HepG2 (cell line): Measurements from ENCODE around the gene LEAP2. TPM values are rescaled to one million over a fixed set of nuclear protein-coding genes. Genes with fewer than 3 reads are reported as not detected.
A peak's percentile ranks its signal among the peaks of the same experiment; 100 is the strongest.

Experiments
- CC2D1A ChIP-seq: sonication (generic); formaldehyde crosslinking; IDR thresholded peaks from 2 replicates; pipeline ENCODE4 v1.8.1; 2023; ENCODE audit warnings: mild to moderate bottlenecking, missing genetic modification reagents
- FLYWCH1 ChIP-seq: sonication (generic); formaldehyde crosslinking; IDR thresholded peaks from 2 replicates; pipeline ENCODE4 v1.8.1; 2023; ENCODE audit warnings: mild to moderate bottlenecking, missing genetic modification reagents
- FOXO1 ChIP-seq: sonication (generic); formaldehyde crosslinking; IDR thresholded peaks from 2 replicates; pipeline ENCODE4 v1.4.0; 2020; ENCODE audit warnings: missing genetic modification reagents
- FOXP1 ChIP-seq, 2 experiments: fragments of 450-650 bp in 1 of 2; IDR thresholded peaks; 2 replicates each; pipeline ENCODE4 v1.6.1; 2017 to 2018; ENCODE audit warnings: antibody characterized with exemption in 1 of 2
- GATAD1 ChIP-seq: IDR thresholded peaks from 2 replicates; pipeline ENCODE4 v1.6.1; 2016; ENCODE audit warnings: missing genetic modification reagents, missing compliant biosample characterization
- HOMEZ ChIP-seq: IDR thresholded peaks from 2 replicates; pipeline ENCODE4 v1.6.1; 2016; ENCODE audit warnings: low read depth
- KDM3A ChIP-seq: IDR thresholded peaks from 2 replicates; pipeline ENCODE4 v1.6.1; 2018; ENCODE audit warnings: low read depth, missing compliant biosample characterization
- KDM5B ChIP-seq: sonication (generic); formaldehyde crosslinking; IDR thresholded peaks from 2 replicates; pipeline ENCODE4 v1.4.0; 2020; ENCODE audit warnings: missing genetic modification reagents, mild to moderate bottlenecking, borderline replicate concordance
- KLF6 ChIP-seq: IDR thresholded peaks from 2 replicates; pipeline ENCODE4 v1.8.0; 2016; ENCODE audit warnings: missing biosample characterization, missing genetic modification reagents
- NBN ChIP-seq: fragments of 450-650 bp; conservative IDR thresholded peaks from 2 replicates; pipeline ENCODE4 v1.6.1; 2017
- PATZ1 ChIP-seq: sonication (generic); formaldehyde crosslinking; IDR thresholded peaks from 2 replicates; pipeline ENCODE4 v1.4.0; 2020; ENCODE audit warnings: missing genetic modification reagents
- REST ChIP-seq, 2 experiments: IDR thresholded peaks; 2 replicates each; pipeline ENCODE4 v1.6.1; 2011 to 2012; ENCODE audit warnings: low read length in 2 of 2, borderline replicate concordance in 1 of 2, low read depth in 1 of 2, mild to moderate bottlenecking in 1 of 2, moderate library complexity in 1 of 2
- SRY ChIP-seq: sonication (generic); formaldehyde crosslinking; IDR thresholded peaks from 2 replicates; pipeline ENCODE4 v1.8.0; 2022; ENCODE audit warnings: mild to moderate bottlenecking, missing genetic modification reagents
- ZBTB34 ChIP-seq: sonication (generic); formaldehyde crosslinking; IDR thresholded peaks from 2 replicates; pipeline ENCODE4 v1.8.0; 2022; ENCODE audit warnings: mild to moderate bottlenecking, missing genetic modification reagents
- ZFP41 ChIP-seq: sonication (generic); formaldehyde crosslinking; IDR thresholded peaks from 2 replicates; pipeline ENCODE4 v1.4.0; 2020; ENCODE audit warnings: mild to moderate bottlenecking, missing genetic modification reagents, borderline replicate concordance
- ZIK1 ChIP-seq: sonication (generic); formaldehyde crosslinking; IDR thresholded peaks from 2 replicates; pipeline ENCODE4 v1.5.0; 2020; ENCODE audit warnings: mild to moderate bottlenecking, low read depth, missing genetic modification reagents, borderline replicate concordance
- ZNF550 ChIP-seq: sonication (generic); formaldehyde crosslinking; IDR thresholded peaks from 2 replicates; pipeline ENCODE4 v1.4.0; 2020; ENCODE audit warnings: mild to moderate bottlenecking, missing genetic modification reagents, borderline replicate concordance
- ZNF704 ChIP-seq: sonication (generic); formaldehyde crosslinking; IDR thresholded peaks from 2 replicates; pipeline ENCODE4 v1.8.1; 2023; ENCODE audit warnings: mild to moderate bottlenecking, inconsistent platforms, moderate library complexity, missing genetic modification reagents, borderline replicate concordance
- ZZZ3 ChIP-seq: sonication (generic); formaldehyde crosslinking; IDR thresholded peaks from 2 replicates; pipeline ENCODE4 v1.4.0; 2020; ENCODE audit warnings: missing genetic modification reagents, mild to moderate bottlenecking, borderline replicate concordance
- polyA plus RNA-seq, 8 experiments: library from polyadenylated mRNA; depleted of rRNA in 3 of 8; stranded (reverse) in 7 of 8; unstranded in 1 of 8; fragments of >200 nt; fragmentation: Illumina TruSeq in 4 of 8; extraction: Trizol in 4 of 8; gene quantifications; 2 replicates each; pipeline versions ENCODE4 v1.2.1 to v1.2.3, GENCODE V29; 2011 to 2016; ENCODE audit warnings: low read depth in 4 of 8, missing spikeins in 1 of 8, mixed read lengths in 1 of 8; ENCODE audit not compliant: insufficient read depth in 1 of 8
- total RNA-seq, 5 experiments: library from RNA; depleted of rRNA; stranded (reverse); fragments of >200 nt; fragmentation: Illumina TruSeq; extraction: Trizol; gene quantifications; 2 replicates each; pipeline ENCODE4 v1.2.3, GENCODE V29; 2016; ENCODE audit warnings: low read depth in 1 of 5

LEAP2 gene
- total and polyA plus RNA-seq, 2 of the 13 experiments (the other 11 are each of a cell fraction or from before 2014, with no cell fraction given) = 23.9 to 51.9 TPM

- TF ChIP-seq REST (IDR thresholded peaks at IDR 0.05; ENCODE audit: borderline replicate concordance in 1 of 2, low read depth in 1 of 2, low read length in 2 of 2) (peak in 1 of 2 experiments; percentile 28; a peak in 1 of 4 replicates), KLF6 (CRISPR knock-in tag) (0 out of 2 replicates have a peak, but pooled peaks have one; percentile 60), GATAD1 (CRISPR knock-in tag) (peak; percentile 28; the same call in 1 of the 2 replicates), ZIK1 (CRISPR knock-in tag) (no peak), ZZZ3 (CRISPR knock-in tag) (peak; percentile 60; the same call in 1 of the 2 replicates), NBN (no peak), ZNF704 (CRISPR knock-in tag) (no peak), ZNF550 (CRISPR knock-in tag) (no peak), PATZ1 (CRISPR knock-in tag) (0 out of 2 replicates have a peak, but pooled peaks have one; percentile 29), SRY (CRISPR knock-in tag) (no peak), HOMEZ (CRISPR knock-in tag) (no peak), FOXO1 (peak; percentile 23; the same call in 1 of the 2 replicates), ZBTB34 (CRISPR knock-in tag) (0 out of 2 replicates have a peak, but pooled peaks have one; percentile 5), KDM3A (CRISPR knock-in tag) (peak; percentile 63; the same call in 1 of the 2 replicates), FLYWCH1 (CRISPR knock-in tag) (peak; percentile 16; the same call in 1 of the 2 replicates), ZFP41 (peak; percentile 54; the same call in 1 of the 2 replicates), CC2D1A (no peak), KDM5B (peak; percentile 9), FOXP1 (IDR thresholded peaks at IDR 0.05) (no peak), FOXP1 (CRISPR knock-in tag; IDR thresholded peaks at IDR 0.05) (no peak)
Observed at GRCh38 chr5:132829742-132830435, 43.6 kb upstream of the LEAP2 start (continued).
